Peyer's patch (tissue), 4 donors: ENCODE data around the gene C5orf22. TPM values are rescaled to one million over a fixed set of nuclear protein-coding genes. Genes with fewer than 3 reads are reported as not detected.

Source experiments
- DNase-seq, 3 donors: peaks; one replicate each; pipeline ENCODE4 v3.0.0-alpha.2; 2017 to 2019
- H3K27ac ChIP-seq, 4 donors: fragments of 200-600 bp; sonication (generic); one replicate each; pipeline ENCODE4 v1.5.1; 2016 to 2019
- H3K27me3 ChIP-seq, 2 donors: fragments of 200-600 bp; sonication (generic); one replicate each; pipeline ENCODE4 v1.5.1; 2019
- H3K36me3 ChIP-seq, 3 donors: fragments of 200-600 bp; sonication (generic); one replicate each; pipeline ENCODE4 v1.5.1; 2016 to 2019
- H3K4me1 ChIP-seq, 4 donors: fragments of 200-600 bp; sonication (generic); one replicate each; pipeline ENCODE4 v1.5.1; 2016 to 2019
- H3K4me3 ChIP-seq, 4 donors: fragments of 200-600 bp; sonication (generic); 1 replicate in 3 of 4; 2 replicates in 1 of 4; pipeline ENCODE4 v1.5.1; 2016 to 2019; ENCODE audit warnings: mild to moderate bottlenecking in 1 of 4
- H3K9me3 ChIP-seq, 4 donors: fragments of 200-600 bp; sonication (generic); one replicate each; pipeline ENCODE4 v1.5.1; 2016 to 2019; ENCODE audit warnings: mild to moderate bottlenecking in 1 of 4
- CTCF ChIP-seq, 6 experiments: fragments of 450-650 bp in 4 of 6; fragments of 200-600 bp in 2 of 6; sonication (generic) in 1 of 6; IDR thresholded peaks; one replicate each; pipeline ENCODE4 v1.5.1; 2017 to 2019; ENCODE audit warnings: antibody characterized with exemption in 6 of 6, mild to moderate bottlenecking in 3 of 6, moderate library complexity in 1 of 6
- POLR2A ChIP-seq, 2 donors: fragments of 450-650 bp; IDR thresholded peaks; one replicate each; pipeline ENCODE4 v1.5.1; 2017; ENCODE audit warnings: antibody characterized with exemption in 2 of 2, mild to moderate bottlenecking in 2 of 2, moderate library complexity in 2 of 2
- small RNA-seq, 2 donors: library from RNA; depleted of rRNA; stranded (forward); fragments of <200 nt; gene quantifications; one replicate each; pipeline ENCODE3, GENCODE V24; 2016
- total RNA-seq, 4 donors: library from RNA; depleted of rRNA; stranded (reverse); fragments of >200 nt; gene quantifications; one replicate each; pipeline ENCODE4 v1.1.0, GENCODE V29; 2016

Gene C5orf22
- total RNA-seq, 4 donors from 2014 or later = 5.5 to 29.7 (median 13.5) TPM

GRCh38 chr5:31604644-31605043 is 72.5 kb downstream of the C5orf22 start:
- Histone ChIP-seq H3K27ac (no peak overlapping the region), H3K4me3 (no peak overlapping the region), H3K4me1 (no peaks in the 10 kb centered on the region), H3K36me3 (no peaks in the 10 kb centered on the region), H3K9me3 (no peaks in the 10 kb centered on the region), H3K27me3 (no peaks in the 10 kb centered on the region)
- no peak for DNase-seq
- TF ChIP-seq CTCF (IDR thresholded peaks at IDR 0.05) (no peak), POLR2A (IDR thresholded peaks at IDR 0.05) (no peak)

Small RNAs within 50 kb of the gene (small RNA-seq; reads per million reads assigned to genes)
- 0 reads per million in 2 donors for gene RF00019
- 0 reads per million in 2 donors for gene RNU6-363P

Other genes with a start within 250 kb of the C5orf22 start
- gene DROSHA, start 208 bp upstream of the C5orf22 start, total RNA-seq = 100 to 1,000 TPM in 1 of 4 donors, 10 to 100 TPM in 3; 41.9 to 142 (median 59.0) TPM
- 1 to 10 TPM in 3 of 4 donors, under 1 TPM in 1; 0.53 to 7.4 (median 3.0) TPM for gene PDZD2, start 106.8 kb downstream of the C5orf22 start, total RNA-seq